HG03159 (cell line): ENCODE results near the gene FEM1A.
"Not testable (repeated sequence)": the region's sequence is repeated elsewhere in the genome, so short reads cannot be mapped to it uniquely, and the experiment has no call there.

Experiments used
- ATAC-seq: cut with Tn5 transposase; IDR thresholded peaks from one replicate; pipeline ENCODE4 v1.9.1; 2021; ENCODE audit warnings: mild to moderate bottlenecking, moderate library complexity; ENCODE audit not compliant: unreplicated experiment

FEM1A gene, protein sequence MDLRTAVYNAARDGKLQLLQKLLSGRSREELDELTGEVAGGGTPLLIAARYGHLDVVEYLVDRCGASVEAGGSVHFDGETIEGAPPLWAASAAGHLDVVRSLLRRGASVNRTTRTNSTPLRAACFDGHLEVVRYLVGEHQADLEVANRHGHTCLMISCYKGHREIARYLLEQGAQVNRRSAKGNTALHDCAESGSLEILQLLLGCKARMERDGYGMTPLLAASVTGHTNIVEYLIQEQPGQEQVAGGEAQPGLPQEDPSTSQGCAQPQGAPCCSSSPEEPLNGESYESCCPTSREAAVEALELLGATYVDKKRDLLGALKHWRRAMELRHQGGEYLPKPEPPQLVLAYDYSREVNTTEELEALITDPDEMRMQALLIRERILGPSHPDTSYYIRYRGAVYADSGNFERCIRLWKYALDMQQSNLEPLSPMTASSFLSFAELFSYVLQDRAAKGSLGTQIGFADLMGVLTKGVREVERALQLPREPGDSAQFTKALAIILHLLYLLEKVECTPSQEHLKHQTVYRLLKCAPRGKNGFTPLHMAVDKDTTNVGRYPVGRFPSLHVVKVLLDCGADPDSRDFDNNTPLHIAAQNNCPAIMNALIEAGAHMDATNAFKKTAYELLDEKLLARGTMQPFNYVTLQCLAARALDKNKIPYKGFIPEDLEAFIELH

DNA sequence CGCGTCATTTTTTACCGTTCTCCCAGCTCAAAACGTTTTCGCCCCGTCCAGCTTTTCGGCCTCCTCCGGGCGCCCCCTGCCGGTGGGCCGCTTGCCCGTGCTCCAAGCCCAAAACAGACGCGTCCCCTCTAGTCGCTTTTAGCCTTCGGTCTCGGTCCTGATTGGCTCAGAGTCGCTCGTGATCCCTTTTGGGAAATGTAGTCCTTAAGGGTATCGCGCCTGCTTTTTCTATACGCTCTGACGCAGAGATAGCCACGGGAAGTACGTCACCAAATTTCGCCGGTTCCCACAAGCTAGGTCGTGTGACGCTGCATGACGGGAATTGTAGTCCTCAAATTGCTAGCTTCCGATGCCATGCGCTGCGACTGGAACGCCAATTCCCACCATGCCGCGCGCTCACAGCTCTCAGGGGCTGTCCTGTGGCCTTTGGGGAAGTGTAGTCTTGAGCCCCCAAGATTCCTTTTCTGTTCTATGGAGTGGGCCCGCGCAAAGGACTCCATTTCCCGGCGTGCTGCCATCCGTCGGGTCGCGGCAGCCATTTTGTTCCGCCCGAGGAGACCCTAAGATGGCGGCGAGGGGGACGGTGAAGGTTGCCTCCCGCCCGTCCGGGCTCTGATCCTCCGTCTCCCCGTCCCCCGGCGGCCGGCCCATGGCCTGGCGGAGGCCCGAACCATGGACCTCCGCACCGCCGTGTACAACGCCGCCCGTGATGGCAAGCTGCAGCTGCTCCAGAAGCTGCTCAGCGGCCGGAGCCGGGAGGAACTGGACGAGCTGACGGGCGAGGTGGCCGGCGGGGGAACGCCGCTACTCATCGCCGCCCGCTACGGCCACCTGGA lies at the start of gene FEM1A:
Gene FEM1A, plus strand, starts transcription at position 552 of the 836 bp plus-strand sequence. Its CDS starts 121 bp downstream, at position 673.
- ATAC-seq, result peak; percentile 92

DNA sequence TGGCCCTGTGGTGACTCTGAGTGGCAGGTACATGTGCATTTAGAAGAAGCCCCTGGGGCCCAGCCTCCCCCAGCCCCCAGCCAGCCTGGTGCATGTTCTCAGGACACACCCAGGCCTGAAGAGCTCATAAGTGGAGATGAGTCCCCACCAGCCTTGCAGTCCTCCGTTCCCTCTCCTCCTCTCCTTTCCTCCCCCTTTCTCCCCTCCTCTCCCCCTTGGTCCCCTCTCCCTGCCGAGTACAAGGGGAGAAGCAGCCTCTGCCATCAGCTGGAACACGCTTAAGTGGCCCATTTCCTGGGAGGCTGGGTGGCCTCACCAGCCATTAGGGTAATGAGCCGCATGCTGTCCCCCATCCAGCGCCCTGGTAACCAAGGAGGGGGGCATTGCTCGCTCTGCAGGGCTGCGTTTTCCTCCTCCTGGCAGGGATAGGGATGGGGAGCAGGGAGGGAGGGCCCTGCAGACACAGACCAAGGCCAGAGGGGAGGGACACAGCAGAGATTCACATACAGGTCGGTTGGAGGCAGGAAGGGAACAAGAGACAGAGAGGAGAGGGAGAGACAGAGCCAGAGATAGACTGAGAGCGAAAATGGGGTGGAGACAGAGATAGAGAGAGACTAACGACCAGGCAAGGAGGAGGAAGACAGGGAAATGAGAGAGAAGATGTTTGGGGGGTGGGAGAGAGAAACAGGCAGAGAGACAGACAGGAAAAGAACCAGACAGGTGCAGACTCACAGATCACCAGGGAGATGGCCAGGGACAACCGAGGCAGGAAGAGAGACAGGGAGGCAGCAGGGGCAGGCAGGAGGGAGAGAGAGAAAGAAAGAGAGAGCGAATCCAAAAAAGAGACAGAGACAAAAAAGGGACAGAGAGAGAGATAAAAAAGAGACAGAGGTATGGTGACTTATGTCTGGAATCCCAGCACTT lies 48.5 kb upstream of the FEM1A start:
- ATAC-seq, result no peak

DNA sequence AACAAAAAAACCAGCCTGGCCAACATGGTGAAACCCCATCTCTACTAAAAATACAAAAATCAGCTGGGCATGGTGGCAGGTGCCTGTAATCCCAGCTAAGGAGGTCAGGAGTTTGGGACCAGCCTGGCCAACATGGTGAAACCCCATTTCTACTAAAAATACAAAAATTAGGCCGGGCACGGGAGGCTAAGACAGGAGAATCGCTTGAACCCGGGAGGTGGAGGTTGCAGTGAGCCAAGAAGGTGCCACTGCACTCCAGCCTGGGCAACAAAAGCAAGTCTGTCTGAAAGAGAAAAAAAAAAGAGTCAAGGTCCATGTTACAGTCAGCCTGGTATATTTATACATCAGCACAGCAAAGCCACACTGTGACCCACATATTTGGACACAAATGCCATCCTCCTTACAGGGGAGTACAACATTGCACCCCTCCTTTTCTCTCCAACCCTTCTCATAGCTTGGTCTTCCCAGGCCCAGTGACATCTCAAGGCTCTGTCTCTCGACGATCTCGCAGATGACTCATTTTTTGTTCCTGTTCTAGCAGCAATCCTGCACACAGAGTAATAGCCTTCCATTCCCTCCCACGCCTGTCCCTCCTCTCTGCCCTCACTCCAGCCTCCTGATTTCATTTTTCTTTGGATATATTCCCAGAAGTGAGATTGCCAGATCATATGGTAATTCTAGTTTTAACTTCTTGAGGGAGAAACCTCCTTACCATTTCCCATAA lies 46.9 kb upstream of the FEM1A start:
- ATAC-seq, result no peak

DNA sequence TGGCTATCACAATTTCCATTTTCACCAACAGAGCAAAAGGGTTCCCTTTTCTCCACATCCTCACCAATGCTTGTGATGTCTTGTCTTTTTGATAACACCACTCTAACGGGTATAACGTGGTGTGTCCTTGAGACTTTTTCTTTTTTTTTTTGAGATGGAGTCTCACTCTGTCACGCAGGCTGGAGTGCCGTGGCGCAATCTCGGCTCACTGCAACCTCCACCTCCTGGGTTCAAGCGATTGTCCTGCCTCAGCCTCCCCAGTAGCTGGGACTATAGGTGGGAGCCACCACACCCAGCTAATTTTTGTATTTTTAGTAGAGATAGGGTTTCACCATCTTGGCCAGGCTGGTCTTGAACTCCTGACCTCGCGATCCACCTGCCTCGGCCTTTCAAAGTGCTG lies 46.4 kb upstream of the FEM1A start:
- ATAC-seq, result not testable (repeated sequence)

DNA sequence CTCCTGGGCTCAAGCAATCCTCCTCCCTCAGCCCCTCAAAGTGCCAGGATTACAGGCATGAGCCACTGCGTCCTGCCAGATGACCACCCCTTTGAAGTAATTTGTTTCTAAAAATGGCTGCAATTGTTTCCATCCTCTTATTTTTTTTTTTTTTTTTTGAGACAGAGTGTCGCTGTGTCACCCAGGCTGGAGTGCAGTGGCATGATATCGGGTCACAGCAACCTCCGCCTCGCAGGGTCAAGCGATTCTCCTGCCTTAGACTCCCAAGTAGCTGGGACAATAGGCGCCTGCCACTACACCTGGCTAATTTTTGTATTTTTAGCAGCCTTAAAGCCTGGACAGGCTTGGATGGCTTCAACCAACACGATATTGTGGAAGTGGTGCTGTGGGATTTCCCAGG lies 45.5 kb upstream of the FEM1A start:
- ATAC-seq, result no peak

DNA sequence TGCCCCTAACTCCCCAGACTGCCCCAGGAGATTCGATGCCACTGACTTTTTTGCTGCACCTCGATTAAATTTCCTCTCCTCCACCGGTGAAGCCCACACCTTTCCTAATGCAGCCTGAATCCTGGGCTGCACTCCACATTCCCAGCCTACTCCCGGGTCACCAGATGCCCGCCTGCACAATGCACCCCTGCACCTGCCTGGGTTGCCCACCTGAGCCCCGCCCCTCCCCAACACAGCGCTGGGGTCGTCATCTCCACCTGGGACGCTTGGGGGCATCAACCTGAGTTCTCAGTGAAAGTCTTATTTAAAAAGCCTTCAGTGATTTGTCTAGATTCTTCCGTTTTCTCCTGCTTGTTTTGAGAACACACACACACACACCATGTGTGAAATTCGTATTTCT lies 43.3 kb upstream of the FEM1A start:
- ATAC-seq, result no peak

DNA sequence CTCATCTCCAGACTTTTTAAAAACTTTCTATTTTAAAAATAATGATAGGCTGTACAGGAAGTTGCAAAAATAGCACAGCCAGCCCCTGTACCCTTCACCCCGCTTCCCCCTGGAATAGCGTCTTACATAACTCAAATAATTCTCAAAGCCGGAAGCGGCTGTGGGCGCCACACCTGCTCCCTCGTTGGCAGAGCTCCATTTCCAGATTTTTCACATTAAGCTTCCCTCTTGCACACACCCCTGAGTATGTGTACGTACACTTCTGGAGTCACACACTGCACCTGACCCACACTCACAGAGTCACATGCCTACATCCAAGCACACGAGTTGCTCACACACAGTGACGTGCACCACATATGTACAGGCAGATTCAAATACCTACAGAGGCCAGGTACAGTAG lies 42.9 kb upstream of the FEM1A start:
- no peak for ATAC-seq

DNA sequence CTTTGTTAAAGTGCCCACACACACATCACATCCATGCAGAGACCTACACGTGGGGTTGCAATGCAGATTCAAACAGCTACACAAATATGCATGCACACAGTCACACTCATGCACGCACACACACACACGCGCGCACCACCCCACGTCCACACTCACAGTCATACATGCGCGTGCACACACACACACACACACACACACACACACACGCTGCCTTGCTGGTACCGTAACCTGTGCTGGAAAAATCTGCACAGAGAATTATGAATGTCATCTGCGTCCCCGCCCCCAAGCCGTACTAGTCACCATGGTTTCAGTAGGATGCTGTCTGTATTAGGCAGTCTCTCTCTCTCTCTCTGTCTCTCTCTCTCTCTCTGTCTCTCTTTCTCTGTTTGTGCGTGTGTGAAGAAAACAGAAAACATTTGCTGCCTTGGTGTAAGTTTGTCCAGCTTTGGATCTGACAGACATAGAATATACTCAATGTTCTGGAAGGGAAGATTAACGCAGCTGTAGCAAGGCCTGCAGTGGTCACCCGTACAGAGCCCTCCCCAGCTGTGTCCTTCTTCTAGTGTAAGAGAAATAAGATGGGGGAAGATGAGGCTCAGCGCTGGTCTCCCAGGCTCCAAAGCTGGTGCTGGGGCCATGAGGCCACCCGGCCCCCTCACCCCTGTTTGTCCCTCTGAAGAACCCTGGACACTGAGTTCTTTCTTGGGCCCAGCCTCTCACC lies 41.5 kb upstream of the FEM1A start:
- no peak for ATAC-seq

DNA sequence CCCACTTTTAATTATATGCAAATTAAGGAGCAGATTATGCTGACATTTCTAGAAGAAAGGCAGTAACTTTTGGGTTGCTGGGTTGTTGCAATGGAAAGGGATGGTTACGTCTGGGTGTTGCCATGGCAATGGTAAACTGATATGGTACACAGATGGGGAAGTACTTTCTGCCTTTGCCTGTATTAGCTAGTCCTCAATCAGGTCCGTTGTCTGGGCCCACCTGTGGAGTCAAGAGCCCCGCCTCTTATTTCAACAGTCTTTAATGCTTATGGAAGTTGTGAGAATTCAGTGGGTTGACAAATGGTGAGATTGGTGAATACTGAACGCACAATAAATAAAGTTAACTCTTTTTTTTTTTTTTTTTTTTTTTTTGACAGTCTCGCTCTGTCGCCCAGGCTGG lies 37.3 kb upstream of the FEM1A start:
- ATAC-seq, result no peak

DNA sequence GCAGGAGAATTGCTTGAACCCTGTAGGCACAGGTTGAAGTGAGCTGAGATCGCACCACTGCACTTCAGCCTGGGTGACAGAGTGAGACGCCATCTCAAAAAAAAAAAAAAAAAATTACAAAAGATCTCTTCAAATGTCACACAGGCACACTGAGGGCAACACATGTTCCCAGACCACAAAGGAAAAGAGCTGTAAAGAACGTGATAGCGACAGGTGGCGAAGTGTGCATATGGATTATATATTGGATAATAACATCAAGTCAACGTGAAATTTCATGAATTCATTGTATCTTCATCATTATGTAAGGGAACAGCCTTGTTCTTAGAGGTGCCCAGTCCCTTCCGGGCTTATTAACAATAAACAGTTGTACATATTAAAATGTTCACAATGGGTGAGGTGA lies 36.1 kb upstream of the FEM1A start:
- ATAC-seq, result no peak

DNA sequence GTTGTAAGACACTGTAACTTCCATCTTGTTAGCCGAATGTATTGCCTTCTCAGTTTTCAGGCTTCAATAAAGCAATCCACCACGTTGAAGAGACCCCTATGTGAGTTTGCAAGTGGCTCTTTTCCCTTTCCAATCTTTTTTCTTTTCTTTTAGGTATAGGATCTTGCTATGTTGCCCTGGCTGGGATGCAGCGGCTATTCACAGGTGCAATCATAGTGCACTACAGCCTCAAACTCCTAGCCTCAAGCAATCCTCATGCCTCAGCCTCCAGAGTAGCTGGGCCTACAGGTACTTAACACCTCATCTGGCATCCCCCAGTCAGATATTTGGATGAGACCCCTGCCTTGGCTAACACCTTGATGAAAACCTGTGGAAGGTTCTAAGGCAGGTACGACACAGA lies 33.5 kb upstream of the FEM1A start:
- ATAC-seq, result no peak

DNA sequence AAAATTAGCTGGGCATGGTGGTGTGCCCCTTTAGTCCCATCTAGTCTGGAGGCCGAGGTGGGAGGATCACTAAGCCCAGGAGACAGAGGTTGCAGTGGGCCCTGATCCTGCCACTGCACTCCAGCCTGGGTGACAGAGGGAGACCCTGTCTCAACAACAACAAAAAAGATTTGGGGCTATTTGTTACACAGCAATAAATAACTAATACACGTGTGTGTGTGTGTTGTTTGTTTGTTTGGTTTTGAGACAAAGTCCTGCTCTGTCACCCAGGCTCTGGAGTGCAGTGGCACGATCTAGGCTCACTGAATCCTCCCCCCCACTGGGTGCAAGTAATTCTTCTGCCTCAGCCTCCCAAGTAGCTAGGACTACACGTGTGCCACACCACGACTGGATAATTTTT lies 32.9 kb upstream of the FEM1A start:
- ATAC-seq, result no peak

DNA sequence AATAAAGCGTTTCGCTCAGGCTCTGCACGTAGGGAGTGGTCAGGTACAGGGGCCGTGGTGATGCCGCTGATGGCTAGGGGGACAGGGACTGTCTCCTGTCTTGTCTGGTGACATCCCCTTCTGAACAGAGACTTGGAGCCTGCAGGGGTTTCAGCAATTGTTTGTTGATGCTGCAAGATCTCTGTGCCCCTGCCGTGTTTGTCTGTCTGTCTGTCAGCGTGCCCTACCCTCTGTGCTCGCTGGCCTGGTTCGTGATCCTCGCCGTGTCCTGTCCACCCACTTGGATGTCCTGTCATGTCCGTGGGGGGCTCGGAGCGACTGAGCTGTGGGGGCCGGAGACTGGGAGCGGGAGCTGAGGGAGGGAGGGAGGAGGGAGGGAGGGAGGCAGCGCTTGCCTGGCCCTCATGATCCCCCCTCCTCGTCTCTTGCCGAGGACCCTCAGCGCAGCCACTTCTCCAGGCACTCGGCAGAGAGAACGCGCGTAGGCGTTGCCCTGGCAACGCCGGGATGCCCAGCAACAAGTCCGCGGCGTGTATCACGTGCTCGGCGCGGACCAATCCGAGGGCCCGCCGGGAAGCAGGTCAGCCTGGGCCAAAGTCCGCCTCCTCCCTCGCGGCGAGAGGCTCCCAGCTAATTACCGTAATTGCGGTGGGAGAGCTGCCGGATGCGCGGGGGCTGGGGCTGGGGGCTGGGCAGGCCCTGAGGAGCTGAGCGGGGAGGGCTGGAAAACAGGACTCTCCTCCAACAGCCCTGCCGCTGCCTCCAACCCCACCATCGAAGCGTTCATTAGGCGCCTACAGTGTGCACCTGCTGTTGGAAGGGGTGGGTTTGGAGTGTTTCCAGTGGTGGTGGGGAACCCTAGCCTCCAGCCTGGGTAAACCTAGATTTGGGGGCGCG lies 31.9 kb upstream of the FEM1A start:
- ATAC-seq, result no peak

DNA sequence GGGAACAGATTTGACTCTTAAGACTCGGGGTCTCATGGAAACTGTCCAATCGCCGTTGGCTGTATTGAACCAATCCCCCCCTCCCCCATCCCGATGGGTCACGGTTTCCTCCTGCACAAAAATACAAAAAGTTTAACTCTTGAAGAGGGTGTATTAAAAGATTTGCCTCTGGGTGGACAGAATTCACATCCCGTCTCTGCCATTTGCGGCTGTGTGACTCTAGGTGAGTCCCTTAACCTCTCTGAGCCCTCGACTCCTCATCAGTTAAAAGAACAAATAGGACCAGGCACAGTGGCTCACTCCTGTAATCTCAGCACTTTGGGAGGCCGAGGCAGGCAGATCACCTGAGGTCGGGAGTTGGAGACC lies 31.3 kb upstream of the FEM1A start:
- no peak for ATAC-seq

DNA sequence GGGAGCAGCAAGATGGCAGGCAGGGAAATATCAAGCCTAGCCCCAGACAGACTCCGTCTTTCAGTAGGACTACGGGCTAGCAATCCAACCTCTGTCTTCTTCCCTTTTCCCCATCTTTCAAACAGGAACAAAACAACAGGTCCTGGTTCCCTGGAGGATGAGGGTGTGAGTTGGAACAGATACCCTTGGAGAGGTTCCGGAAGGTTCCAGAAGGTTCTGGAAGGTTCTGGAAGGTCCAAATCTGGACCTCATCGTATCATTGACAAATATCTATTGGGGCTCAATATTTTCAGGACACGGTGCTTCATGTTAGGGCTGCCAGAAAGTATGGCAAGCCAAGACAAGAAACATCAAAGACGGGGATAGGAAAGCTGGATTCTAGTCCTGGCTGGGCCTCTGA lies 28.5 kb upstream of the FEM1A start:
- ATAC-seq, result no peak

DNA sequence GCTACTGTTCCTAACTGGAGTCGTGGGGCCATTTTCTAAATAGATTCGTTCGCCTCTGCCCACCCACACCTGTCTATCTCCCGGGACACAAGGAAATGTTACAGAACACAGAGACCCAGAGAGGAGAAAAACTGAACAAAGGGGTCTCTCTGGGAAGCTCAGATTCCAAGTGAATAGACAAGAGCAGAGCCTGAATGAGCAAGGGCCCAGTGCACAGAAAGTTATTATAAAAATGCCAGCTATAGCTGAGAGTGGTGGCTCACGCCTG lies 27.2 kb upstream of the FEM1A start:
- no peak for ATAC-seq

DNA sequence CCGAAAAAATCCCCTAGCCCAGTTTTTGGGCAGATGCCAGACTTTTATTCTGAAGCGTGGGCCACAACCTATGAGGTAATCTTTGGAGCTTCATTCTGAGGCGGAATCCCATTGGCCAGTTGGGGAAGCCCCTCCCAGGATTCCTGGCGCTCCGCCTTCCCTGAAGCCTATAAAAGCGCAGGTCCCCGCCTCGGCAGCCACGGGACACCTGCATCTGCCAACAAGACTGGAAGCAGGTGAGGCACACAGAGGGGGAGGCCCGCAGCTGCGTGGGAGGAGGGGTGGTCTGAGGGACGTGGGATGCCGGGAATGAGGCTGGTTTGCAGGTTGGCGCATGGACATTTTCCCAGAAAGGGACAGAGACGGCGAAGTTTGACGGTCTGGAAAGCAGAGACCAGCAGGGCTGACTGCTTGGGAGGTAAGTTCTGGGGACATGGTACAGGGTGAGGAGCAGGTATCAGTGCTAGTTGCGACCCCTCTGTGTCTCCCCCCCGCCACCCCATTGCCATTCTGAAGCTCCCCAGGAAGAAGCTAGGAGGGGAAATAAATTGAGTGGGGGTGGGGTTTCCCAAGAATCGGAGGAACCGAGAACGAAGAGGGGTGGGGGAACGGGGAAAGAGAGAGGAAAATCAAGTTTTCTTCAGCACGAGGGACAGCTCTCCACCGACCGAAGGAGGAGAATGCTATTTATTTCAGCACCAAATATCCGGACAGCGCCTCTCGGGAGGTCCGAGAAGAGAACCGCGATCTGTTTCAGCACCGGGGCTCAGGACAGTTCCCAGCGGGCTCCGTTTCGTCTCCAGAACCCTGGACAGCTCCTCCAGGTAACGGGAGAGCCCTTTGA lies 22.4 kb upstream of the FEM1A start:
- no peak for ATAC-seq

DNA sequence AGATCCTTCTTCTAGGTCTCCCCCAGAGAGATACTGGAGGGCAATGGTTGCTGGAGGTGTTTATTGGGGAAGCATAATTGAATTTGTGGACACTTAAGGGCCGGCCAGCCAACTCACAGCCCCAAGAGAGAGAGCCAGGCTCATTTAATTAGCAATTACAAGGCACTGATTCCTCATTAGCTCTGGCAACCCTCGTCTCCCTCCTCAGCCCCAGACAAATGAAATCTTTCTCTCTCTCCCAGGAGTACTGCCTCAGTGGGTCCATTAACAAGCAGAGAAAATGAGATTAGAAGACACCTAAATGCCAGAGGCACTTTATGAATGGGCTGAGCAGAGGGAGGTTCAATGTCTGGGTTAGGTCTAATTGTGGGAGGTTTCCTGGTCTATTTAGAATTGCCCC lies 19.0 kb upstream of the FEM1A start:
- no peak for ATAC-seq
